SU-DHL-6 (cell line): ENCODE measurements around the gene CUEDC1.

Experiments
- CTCF ChIP-seq: fragments of 200-600 bp; sonication (generic); IDR thresholded peaks from one replicate; pipeline ENCODE4 v1.5.1; 2017; ENCODE audit warnings: antibody characterized with exemption, mild to moderate bottlenecking, low read length, moderate library complexity; ENCODE audit not compliant: insufficient read depth, poor library complexity, severe bottlenecking
- EZH2phosphoT487 ChIP-seq: fragments of 200-600 bp; sonication (generic), shearing (Covaris generic); conservative IDR thresholded peaks from 2 replicates; pipeline ENCODE4 v1.6.1; 2018; ENCODE audit warnings: mild to moderate bottlenecking, antibody characterized with exemption, low read length, moderate library complexity, mixed read lengths

- no peak for TF ChIP-seq CTCF
- TF ChIP-seq EZH2phosphoT487 = no peak
Observed at GRCh38 chr17:57940231-57940630, 15.0 kb downstream of the CUEDC1 start.
